Measurements from ENCODE around the gene GALNT2.

GRCh38 chr1:230201445-230201844 is 134.4 kb downstream of the GALNT2 start:
- TF ChIP-seq CTCF (IDR thresholded peaks at IDR 0.05; ENCODE audit: low read depth, low read length, missing input control) (no peak), REST (IDR thresholded peaks at IDR 0.05) (no peak), GABPA (IDR thresholded peaks at IDR 0.05 in 1 of 2, conservative IDR thresholded peaks at IDR 0.05 in 1 of 2) (no peak)
